ENCODE measurements around the gene CACNA1C.
"Not testable (repeated sequence)": the region's sequence is repeated elsewhere in the genome, so short reads cannot be mapped to it uniquely, and the experiment has no call there.

Gene CACNA1C

GRCh38 chr12:2466211-2466610, 413.4 kb downstream of the CACNA1C start:
- DNase-seq, result no peak

- DNase-seq, result no peak
Measured at GRCh38 chr12:2467447-2468195, 414.8 kb downstream of the CACNA1C start.

GRCh38 chr12:2475984-2476383, 423.2 kb downstream of the CACNA1C start:
- no peak for DNase-seq

- no peak for DNase-seq
Measured at GRCh38 chr12:2477009-2477766, 424.4 kb downstream of the CACNA1C start.

GRCh38 chr12:2479851-2480535, 427.2 kb downstream of the CACNA1C start:
- DNase-seq, result no peak

GRCh38 chr12:2481346-2481745, 428.6 kb downstream of the CACNA1C start:
- DNase-seq, result no peak

- DNase-seq, result no peak
Measured at GRCh38 chr12:2481951-2482350, 429.2 kb downstream of the CACNA1C start.

- no peak for DNase-seq
Measured at GRCh38 chr12:2482938-2483660, 430.3 kb downstream of the CACNA1C start.

- no peak for DNase-seq
Measured at GRCh38 chr12:2483713-2484112, 430.9 kb downstream of the CACNA1C start.

GRCh38 chr12:2484141-2484776, 431.5 kb downstream of the CACNA1C start:
- no peak for DNase-seq

- no peak for DNase-seq
Measured at GRCh38 chr12:2485681-2486080, 432.9 kb downstream of the CACNA1C start.

- DNase-seq, result no peak
Measured at GRCh38 chr12:2486796-2487195, 434.0 kb downstream of the CACNA1C start.

- DNase-seq, result no peak
Measured at GRCh38 chr12:2487278-2487677, 434.5 kb downstream of the CACNA1C start.

GRCh38 chr12:2488131-2488530, 435.3 kb downstream of the CACNA1C start:
- no peak for DNase-seq

GRCh38 chr12:2488596-2488995, 435.8 kb downstream of the CACNA1C start:
- DNase-seq, result no peak

- no peak for DNase-seq
Measured at GRCh38 chr12:2489275-2489674, 436.5 kb downstream of the CACNA1C start.

GRCh38 chr12:2490831-2491230, 438.0 kb downstream of the CACNA1C start:
- no peak for DNase-seq

- DNase-seq, result not testable (repeated sequence)
Measured at GRCh38 chr12:2491349-2491748, 438.6 kb downstream of the CACNA1C start.

- DNase-seq, result no peak
Measured at GRCh38 chr12:2492236-2492635, 439.4 kb downstream of the CACNA1C start.

GRCh38 chr12:2493086-2493485, 440.3 kb downstream of the CACNA1C start:
- DNase-seq, result no peak

GRCh38 chr12:2494486-2495192, 441.9 kb downstream of the CACNA1C start:
- no peak for DNase-seq

Measured in activated naive CD4-positive, alpha-beta T cell treated with Interleukin-2 at 50 U/mL for 16 hours (primary cell).